ENCODE measurements around the gene CNIH2. TPM values are rescaled to one million over a fixed set of nuclear protein-coding genes. Genes with fewer than 3 reads are reported as not detected.

The CNIH2 gene
- total RNA-seq, 1 experiment from 2014 or later: 1.3 TPM

DNA sequence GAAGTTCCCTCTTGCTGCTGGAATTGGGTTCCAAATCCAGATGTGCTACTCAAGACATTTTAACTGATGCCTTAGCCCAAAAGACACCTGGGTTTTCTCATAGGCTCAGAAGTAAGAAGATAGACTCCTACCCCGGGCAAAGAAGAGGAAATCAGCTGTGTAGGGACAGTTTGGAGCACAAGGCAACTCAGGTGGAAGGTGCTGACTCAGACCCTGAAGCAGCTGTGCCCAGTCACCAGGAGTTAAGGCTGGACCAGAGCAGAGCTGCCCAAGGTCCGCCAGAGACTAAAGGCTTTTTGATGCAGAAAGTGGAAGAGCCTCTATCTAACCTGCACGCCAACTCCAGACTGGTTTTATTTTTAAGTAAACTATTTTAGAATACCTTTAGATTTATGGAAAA lies 30.2 kb upstream of the CNIH2 start:
- CTCF ChIA-PET: interaction anchor here (1.5 to 1.6 kb wide), 2 partner anchors 16 to 25 kb away, joined by 3 to 4 read pairs; no protein-coding TSS in a partner anchor

More for the DNA sequence above, 30.2 kb upstream of the CNIH2 start:
- BruUV-seq (replicated peaks): no TSS peak
- ChIA-PET POLR2A (no interaction called here), RAD21 (ENCODE audit: low non-redundant PET in 1 of 2, low total read pairs in 2 of 2, uncharacterized antibody in 2 of 2, unreplicated experiment in 2 of 2) (no interaction called here)
- TF ChIP-seq EZH2phosphoT487 (IDR thresholded peaks at IDR 0.05; ENCODE audit: borderline replicate concordance) (no peak), FOSL1 (IDR thresholded peaks at IDR 0.05; ENCODE audit: low read depth) (no peak), MAX (IDR thresholded peaks at IDR 0.05) (no peak), TCF7L2 (IDR thresholded peaks at IDR 0.05; ENCODE audit: borderline replicate concordance, extremely low read depth, insufficient read depth, insufficient read length) (no peak), ZNF274 (IDR thresholded peaks at IDR 0.05; ENCODE audit: low read depth, low read length) (no peak), CEBPB (IDR thresholded peaks at IDR 0.05; ENCODE audit: low read depth) (no peak), POLR2AphosphoS5 (IDR thresholded peaks at IDR 0.05; ENCODE audit: low read depth, low read length) (no peak), ZFX (IDR thresholded peaks at IDR 0.05) (no peak), POLR2A (IDR thresholded peaks at IDR 0.05; ENCODE audit: borderline replicate concordance, extremely low read depth, insufficient read depth, insufficient read length) (no peak), JUND (IDR thresholded peaks at IDR 0.05) (no peak), SP1 (IDR thresholded peaks at IDR 0.05; ENCODE audit: low read depth) (no peak), ELF1 (IDR thresholded peaks at IDR 0.05; ENCODE audit: borderline replicate concordance, low read depth) (no peak), RAD21 (IDR thresholded peaks at IDR 0.05; ENCODE audit: low read depth) (no peak), CBX3 (IDR thresholded peaks at IDR 0.05; ENCODE audit: low read depth) (no peak), YY1 (IDR thresholded peaks at IDR 0.05; ENCODE audit: extremely low read depth, insufficient replicate concordance, low read depth, low read length) (no peak)
- TF ChIP-seq, protein P1, sequence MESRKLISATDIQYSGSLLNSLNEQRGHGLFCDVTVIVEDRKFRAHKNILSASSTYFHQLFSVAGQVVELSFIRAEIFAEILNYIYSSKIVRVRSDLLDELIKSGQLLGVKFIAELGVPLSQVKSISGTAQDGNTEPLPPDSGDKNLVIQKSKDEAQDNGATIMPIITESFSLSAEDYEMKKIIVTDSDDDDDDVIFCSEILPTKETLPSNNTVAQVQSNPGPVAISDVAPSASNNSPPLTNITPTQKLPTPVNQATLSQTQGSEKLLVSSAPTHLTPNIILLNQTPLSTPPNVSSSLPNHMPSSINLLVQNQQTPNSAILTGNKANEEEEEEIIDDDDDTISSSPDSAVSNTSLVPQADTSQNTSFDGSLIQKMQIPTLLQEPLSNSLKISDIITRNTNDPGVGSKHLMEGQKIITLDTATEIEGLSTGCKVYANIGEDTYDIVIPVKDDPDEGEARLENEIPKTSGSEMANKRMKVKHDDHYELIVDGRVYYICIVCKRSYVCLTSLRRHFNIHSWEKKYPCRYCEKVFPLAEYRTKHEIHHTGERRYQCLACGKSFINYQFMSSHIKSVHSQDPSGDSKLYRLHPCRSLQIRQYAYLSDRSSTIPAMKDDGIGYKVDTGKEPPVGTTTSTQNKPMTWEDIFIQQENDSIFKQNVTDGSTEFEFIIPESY (IDR thresholded peaks at IDR 0.05; ENCODE audit: extremely low read depth, insufficient replicate concordance, low read length): no peak
- TF ChIP-seq, protein P2, sequence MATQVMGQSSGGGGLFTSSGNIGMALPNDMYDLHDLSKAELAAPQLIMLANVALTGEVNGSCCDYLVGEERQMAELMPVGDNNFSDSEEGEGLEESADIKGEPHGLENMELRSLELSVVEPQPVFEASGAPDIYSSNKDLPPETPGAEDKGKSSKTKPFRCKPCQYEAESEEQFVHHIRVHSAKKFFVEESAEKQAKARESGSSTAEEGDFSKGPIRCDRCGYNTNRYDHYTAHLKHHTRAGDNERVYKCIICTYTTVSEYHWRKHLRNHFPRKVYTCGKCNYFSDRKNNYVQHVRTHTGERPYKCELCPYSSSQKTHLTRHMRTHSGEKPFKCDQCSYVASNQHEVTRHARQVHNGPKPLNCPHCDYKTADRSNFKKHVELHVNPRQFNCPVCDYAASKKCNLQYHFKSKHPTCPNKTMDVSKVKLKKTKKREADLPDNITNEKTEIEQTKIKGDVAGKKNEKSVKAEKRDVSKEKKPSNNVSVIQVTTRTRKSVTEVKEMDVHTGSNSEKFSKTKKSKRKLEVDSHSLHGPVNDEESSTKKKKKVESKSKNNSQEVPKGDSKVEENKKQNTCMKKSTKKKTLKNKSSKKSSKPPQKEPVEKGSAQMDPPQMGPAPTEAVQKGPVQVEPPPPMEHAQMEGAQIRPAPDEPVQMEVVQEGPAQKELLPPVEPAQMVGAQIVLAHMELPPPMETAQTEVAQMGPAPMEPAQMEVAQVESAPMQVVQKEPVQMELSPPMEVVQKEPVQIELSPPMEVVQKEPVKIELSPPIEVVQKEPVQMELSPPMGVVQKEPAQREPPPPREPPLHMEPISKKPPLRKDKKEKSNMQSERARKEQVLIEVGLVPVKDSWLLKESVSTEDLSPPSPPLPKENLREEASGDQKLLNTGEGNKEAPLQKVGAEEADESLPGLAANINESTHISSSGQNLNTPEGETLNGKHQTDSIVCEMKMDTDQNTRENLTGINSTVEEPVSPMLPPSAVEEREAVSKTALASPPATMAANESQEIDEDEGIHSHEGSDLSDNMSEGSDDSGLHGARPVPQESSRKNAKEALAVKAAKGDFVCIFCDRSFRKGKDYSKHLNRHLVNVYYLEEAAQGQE (IDR thresholded peaks at IDR 0.05; ENCODE audit: low read depth): no peak
- TF ChIP-seq, protein P3, sequence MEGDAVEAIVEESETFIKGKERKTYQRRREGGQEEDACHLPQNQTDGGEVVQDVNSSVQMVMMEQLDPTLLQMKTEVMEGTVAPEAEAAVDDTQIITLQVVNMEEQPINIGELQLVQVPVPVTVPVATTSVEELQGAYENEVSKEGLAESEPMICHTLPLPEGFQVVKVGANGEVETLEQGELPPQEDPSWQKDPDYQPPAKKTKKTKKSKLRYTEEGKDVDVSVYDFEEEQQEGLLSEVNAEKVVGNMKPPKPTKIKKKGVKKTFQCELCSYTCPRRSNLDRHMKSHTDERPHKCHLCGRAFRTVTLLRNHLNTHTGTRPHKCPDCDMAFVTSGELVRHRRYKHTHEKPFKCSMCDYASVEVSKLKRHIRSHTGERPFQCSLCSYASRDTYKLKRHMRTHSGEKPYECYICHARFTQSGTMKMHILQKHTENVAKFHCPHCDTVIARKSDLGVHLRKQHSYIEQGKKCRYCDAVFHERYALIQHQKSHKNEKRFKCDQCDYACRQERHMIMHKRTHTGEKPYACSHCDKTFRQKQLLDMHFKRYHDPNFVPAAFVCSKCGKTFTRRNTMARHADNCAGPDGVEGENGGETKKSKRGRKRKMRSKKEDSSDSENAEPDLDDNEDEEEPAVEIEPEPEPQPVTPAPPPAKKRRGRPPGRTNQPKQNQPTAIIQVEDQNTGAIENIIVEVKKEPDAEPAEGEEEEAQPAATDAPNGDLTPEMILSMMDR (IDR thresholded peaks at IDR 0.05 in 2 of 3, conservative IDR thresholded peaks at IDR 0.05 in 1 of 3; ENCODE audit: borderline replicate concordance in 1 of 3, insufficient read depth in 1 of 3, low read depth in 2 of 3, low read length in 2 of 3): no peak
- no peaks in the 10 kb centered on the region for H3K27me3 ChIP-seq (ENCODE audit: insufficient read depth, low read length)
- H2AFZ ChIP-seq (ENCODE audit: low read depth, low read length, poor library complexity, severe bottlenecking): no peak overlapping the region
- intact Hi-C loops (cut with micrococcal nuclease): no loop called here
- H3K4me1 ChIP-seq (ENCODE audit: control insufficient read depth in 1 of 2, insufficient read depth in 2 of 2, low read length in 2 of 2): no peaks in the 10 kb centered on the region
- H3K9me3 ChIP-seq (ENCODE audit: control insufficient read depth in 1 of 2, insufficient read depth in 1 of 2, low read depth in 1 of 2, low read length in 2 of 2): no peaks in the 10 kb centered on the region
- H4K20me1 ChIP-seq (ENCODE audit: insufficient read depth): no peaks in the 10 kb centered on the region
- H3K9ac ChIP-seq (ENCODE audit: low read length): no peak overlapping the region
- H3K4me3 ChIP-seq (replicated peaks in 1 of 2; ENCODE audit: low read depth in 1 of 2, low read length in 2 of 2): no peak overlapping the region
- no peak overlapping the region for H3K27ac ChIP-seq (ENCODE audit: low read depth, low read length)
- no peaks in the 10 kb centered on the region for H3K79me2 ChIP-seq (ENCODE audit: insufficient read depth, low read length)
- no peak for DNase-seq (ENCODE audit: low read depth, low spot score)
- H3K9me2 ChIP-seq (ENCODE audit: insufficient read depth): no peaks in the 10 kb centered on the region
- H3K36me3 ChIP-seq (ENCODE audit: control insufficient read depth in 1 of 2, insufficient read depth in 2 of 2, low read length in 2 of 2): no peaks in the 10 kb centered on the region
- no peak overlapping the region for H3K4me2 ChIP-seq (ENCODE audit: low read length)
- ATAC-seq: no peak

Data from HCT116 (cell line).